Measurements from ENCODE around the gene CDH11. TPM values are rescaled to one million over a fixed set of nuclear protein-coding genes. Genes with fewer than 3 reads are reported as not detected.

CDH11 gene
- total and polyA plus RNA-seq, 7 experiments from 2014 or later = not detected

DNA sequence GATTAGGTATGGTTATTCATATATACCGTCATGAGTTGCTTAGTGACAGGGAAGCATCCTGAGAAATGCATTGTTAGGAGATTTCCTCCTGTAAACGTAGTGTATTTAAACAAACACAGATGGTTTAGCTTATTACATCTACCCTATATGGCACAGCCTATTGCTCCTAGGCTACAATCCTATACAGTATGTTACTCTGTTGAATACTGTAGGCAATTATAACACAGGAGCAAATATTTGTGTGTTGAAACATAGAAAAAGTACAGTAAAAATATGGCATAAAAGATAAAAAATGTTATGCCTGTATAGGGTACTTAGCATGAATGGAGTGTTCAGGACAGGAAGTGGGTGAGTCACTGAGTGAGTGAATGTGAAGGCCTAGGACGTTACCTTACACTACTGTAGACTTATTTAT is 157.7 kb downstream of the CDH11 start:
- intact Hi-C loops (cut with micrococcal nuclease) = no loop called here
- Mint-ChIP-seq H3K4me1 (no peaks in the 10 kb centered on the region), H3K27ac (no peak overlapping the region), H3K36me3 (no peaks in the 10 kb centered on the region), H3K27me3 (no peaks in the 10 kb centered on the region), H3K9me3 (peaks cover 0 to 24% (median 7%) of the 10 kb centered on the region in 11 donors), H3K4me3 (no peak overlapping the region)
- ChIA-PET POLR2A (no interaction called here), CTCF (no interaction called here)
- no peak for ATAC-seq
- Histone ChIP-seq H3K27ac (ENCODE audit: low read depth, low read length) (no peak overlapping the region), H3K27me3 (ENCODE audit: control insufficient read depth in 2 of 2, insufficient read depth in 2 of 2, low read length in 2 of 2) (no peaks in the 10 kb centered on the region), H3K4me1 (ENCODE audit: control insufficient read depth in 2 of 2, insufficient read depth in 2 of 2, low read length in 2 of 2) (no peaks in the 10 kb centered on the region), H3K36me3 (ENCODE audit: control insufficient read depth in 2 of 3, insufficient read depth in 3 of 3, low read length in 3 of 3) (no peaks in the 10 kb centered on the region), H3K4me3 (ENCODE audit: low read length) (no peak overlapping the region), H3K9me3 (ENCODE audit: control insufficient read depth in 2 of 3, low read length in 3 of 3) (no peaks in the 10 kb centered on the region)
- no peak for DNase-seq

DNA sequence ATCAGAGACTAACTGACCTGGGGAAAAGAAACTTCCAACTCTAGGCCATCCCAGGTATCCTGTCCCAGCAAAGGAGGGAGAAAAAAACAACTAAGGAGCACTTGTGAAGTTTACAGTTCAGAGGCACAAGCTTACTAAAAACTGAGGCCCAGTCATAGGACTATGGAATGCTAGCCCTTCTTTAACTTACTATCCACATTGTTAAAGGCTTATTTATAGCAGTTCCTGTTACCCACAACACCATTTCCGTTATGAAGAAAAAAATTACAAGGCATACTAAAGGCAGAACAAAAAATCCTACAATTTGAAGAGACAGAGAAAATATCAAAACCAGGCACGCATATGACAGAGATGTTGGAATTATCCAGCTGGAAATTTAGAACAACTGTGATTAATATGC is 159.1 kb downstream of the CDH11 start:
- intact Hi-C loops (cut with micrococcal nuclease) = no loop called here
- no peak overlapping the region for H3K27ac Mint-ChIP-seq
- POLR2A ChIA-PET = no interaction called here
- ATAC-seq (no peak), DNase-seq (no peak)
- Histone ChIP-seq H3K4me1 (ENCODE audit: control insufficient read depth in 2 of 2, insufficient read depth in 2 of 2, low read length in 2 of 2) (no peaks in the 10 kb centered on the region), H3K27me3 (ENCODE audit: control insufficient read depth in 2 of 2, insufficient read depth in 2 of 2, low read length in 2 of 2) (no peaks in the 10 kb centered on the region), H3K4me3 (ENCODE audit: low read length) (no peak overlapping the region), H3K36me3 (ENCODE audit: control insufficient read depth in 2 of 3, insufficient read depth in 3 of 3, low read length in 3 of 3) (no peaks in the 10 kb centered on the region), H3K27ac (ENCODE audit: low read depth, low read length) (no peak overlapping the region), H3K9me3 (ENCODE audit: control insufficient read depth in 2 of 3, low read length in 3 of 3) (no peaks in the 10 kb centered on the region)
- H3K9me3 Mint-ChIP-seq = peaks cover 1 to 28% (median 5%) of the 10 kb centered on the region in 11 donors
- H3K4me3 Mint-ChIP-seq = no peak overlapping the region
- no peaks in the 10 kb centered on the region for H3K4me1 Mint-ChIP-seq
- CTCF ChIA-PET = no interaction called here
- H3K27me3 Mint-ChIP-seq = no peaks in the 10 kb centered on the region
- H3K36me3 Mint-ChIP-seq = peaks cover 0 to 3% (median 0%) of the 10 kb centered on the region in 5 donors

DNA sequence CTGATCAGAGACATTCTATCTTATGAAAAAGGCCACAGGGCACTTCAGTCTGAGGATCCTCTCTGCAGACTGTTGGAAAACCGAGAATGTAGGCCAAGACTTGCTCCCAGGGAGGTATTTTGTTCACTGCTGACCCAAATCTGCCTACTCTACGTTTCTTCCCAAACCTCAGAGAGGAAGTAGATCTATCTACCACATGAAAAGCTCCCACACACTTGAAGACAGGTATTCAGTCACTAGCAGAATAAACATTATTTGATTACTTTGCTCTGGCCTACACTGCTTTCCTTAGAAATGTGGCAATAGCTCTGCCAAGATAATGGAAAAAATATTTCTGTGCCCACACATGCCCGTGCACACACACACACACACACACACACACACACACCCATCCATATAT is 164.6 kb downstream of the CDH11 start:
- POLR2A ChIA-PET = no interaction called here
- H3K4me1 Mint-ChIP-seq = no peaks in the 10 kb centered on the region
- Histone ChIP-seq H3K9me3 (ENCODE audit: control insufficient read depth in 2 of 3, low read length in 3 of 3) (no peaks in the 10 kb centered on the region), H3K36me3 (ENCODE audit: control insufficient read depth in 2 of 3, insufficient read depth in 3 of 3, low read length in 3 of 3) (no peaks in the 10 kb centered on the region), H3K27ac (ENCODE audit: low read depth, low read length) (no peak overlapping the region), H3K4me3 (ENCODE audit: low read length) (no peak overlapping the region), H3K27me3 (ENCODE audit: control insufficient read depth in 2 of 2, insufficient read depth in 2 of 2, low read length in 2 of 2) (no peaks in the 10 kb centered on the region), H3K4me1 (ENCODE audit: control insufficient read depth in 2 of 2, insufficient read depth in 2 of 2, low read length in 2 of 2) (no peaks in the 10 kb centered on the region)
- no peak for ATAC-seq
- no peak overlapping the region for H3K27ac Mint-ChIP-seq
- peaks cover 0 to 3% (median 0%) of the 10 kb centered on the region in 5 donors for H3K36me3 Mint-ChIP-seq
- H3K4me3 Mint-ChIP-seq = no peak overlapping the region
- intact Hi-C loops (cut with micrococcal nuclease) = no loop called here
- no peaks in the 10 kb centered on the region for H3K27me3 Mint-ChIP-seq
- CTCF ChIA-PET = no interaction called here
- H3K9me3 Mint-ChIP-seq = peaks cover 0 to 14% (median 6%) of the 10 kb centered on the region in 11 donors
- no peak for DNase-seq

DNA sequence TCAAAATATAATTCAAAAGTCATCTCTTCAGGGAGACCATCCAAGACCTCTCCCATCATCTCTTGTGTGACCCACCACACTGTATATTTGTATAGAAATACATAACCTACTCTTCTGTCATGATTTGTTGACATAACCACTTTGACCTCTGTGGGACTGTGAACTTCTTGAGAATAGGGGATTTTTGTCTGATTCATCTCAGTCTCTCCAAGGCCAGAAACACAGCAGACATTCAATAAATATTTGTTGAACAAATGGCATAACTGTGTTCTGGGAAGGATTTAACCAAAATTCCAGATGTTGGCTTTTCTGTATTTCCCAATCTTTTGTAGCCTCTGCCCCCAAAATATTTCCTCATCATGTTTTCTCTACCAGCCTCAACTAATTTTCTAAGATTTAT is 169.7 kb downstream of the CDH11 start:
- CTCF ChIA-PET = no interaction called here

DNA sequence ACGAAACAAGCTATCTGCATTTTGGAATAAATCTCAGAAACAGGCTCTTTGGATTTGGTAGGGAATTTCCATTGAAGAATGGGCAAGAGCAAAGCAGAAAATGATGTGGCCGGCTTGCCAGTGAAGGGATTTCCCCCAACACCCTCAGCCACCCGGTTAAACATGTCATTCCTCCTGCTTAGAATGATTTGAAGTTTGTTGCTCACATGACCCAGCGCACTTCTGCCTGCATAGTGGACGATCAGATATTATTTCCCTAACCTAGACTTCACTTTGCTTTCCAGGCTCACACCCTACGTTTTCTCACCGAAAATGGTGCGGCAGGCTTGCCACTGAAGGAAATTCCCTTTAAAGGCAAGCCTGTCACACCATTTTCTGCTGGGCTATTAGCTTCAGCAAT is 170.7 kb downstream of the CDH11 start:
- Histone ChIP-seq H3K27ac (ENCODE audit: low read depth, low read length) (no peak overlapping the region), H3K36me3 (ENCODE audit: control insufficient read depth in 2 of 3, insufficient read depth in 3 of 3, low read length in 3 of 3) (no peaks in the 10 kb centered on the region), H3K4me1 (ENCODE audit: control insufficient read depth in 2 of 2, insufficient read depth in 2 of 2, low read length in 2 of 2) (no peaks in the 10 kb centered on the region), H3K9me3 (ENCODE audit: control insufficient read depth in 2 of 3, low read length in 3 of 3) (no peaks in the 10 kb centered on the region), H3K4me3 (ENCODE audit: low read length) (no peak overlapping the region), H3K27me3 (ENCODE audit: control insufficient read depth in 2 of 2, insufficient read depth in 2 of 2, low read length in 2 of 2) (no peaks in the 10 kb centered on the region)
- Mint-ChIP-seq H3K27me3 (no peaks in the 10 kb centered on the region), H3K9me3 (peaks cover 0 to 32% (median 11%) of the 10 kb centered on the region in 11 donors), H3K4me3 (no peak overlapping the region), H3K4me1 (no peaks in the 10 kb centered on the region), H3K27ac (no peak overlapping the region), H3K36me3 (peaks cover 0 to 4% (median 0%) of the 10 kb centered on the region in 5 donors)
- ATAC-seq = no peak
- POLR2A ChIA-PET = no interaction called here
- CTCF ChIA-PET = no interaction called here
- DNase-seq = no peak
- intact Hi-C loops (cut with micrococcal nuclease) = no loop called here

More for the DNA sequence above, 169.7 kb downstream of the CDH11 start:
- ATAC-seq = no peak
- POLR2A ChIA-PET = no interaction called here
- no peak for DNase-seq
- Histone ChIP-seq H3K4me1 (ENCODE audit: control insufficient read depth in 2 of 2, insufficient read depth in 2 of 2, low read length in 2 of 2) (no peaks in the 10 kb centered on the region), H3K9me3 (ENCODE audit: control insufficient read depth in 2 of 3, low read length in 3 of 3) (no peaks in the 10 kb centered on the region), H3K27me3 (ENCODE audit: control insufficient read depth in 2 of 2, insufficient read depth in 2 of 2, low read length in 2 of 2) (no peaks in the 10 kb centered on the region), H3K27ac (ENCODE audit: low read depth, low read length) (no peak overlapping the region), H3K4me3 (ENCODE audit: low read length) (no peak overlapping the region), H3K36me3 (ENCODE audit: control insufficient read depth in 2 of 3, insufficient read depth in 3 of 3, low read length in 3 of 3) (no peaks in the 10 kb centered on the region)
- Mint-ChIP-seq H3K27ac (no peak overlapping the region), H3K36me3 (peaks cover 0 to 4% (median 0%) of the 10 kb centered on the region in 5 donors), H3K4me3 (no peak overlapping the region), H3K4me1 (no peaks in the 10 kb centered on the region), H3K9me3 (peaks cover 0 to 32% (median 11%) of the 10 kb centered on the region in 11 donors), H3K27me3 (no peaks in the 10 kb centered on the region)
- intact Hi-C loops (cut with micrococcal nuclease) = no loop called here

DNA sequence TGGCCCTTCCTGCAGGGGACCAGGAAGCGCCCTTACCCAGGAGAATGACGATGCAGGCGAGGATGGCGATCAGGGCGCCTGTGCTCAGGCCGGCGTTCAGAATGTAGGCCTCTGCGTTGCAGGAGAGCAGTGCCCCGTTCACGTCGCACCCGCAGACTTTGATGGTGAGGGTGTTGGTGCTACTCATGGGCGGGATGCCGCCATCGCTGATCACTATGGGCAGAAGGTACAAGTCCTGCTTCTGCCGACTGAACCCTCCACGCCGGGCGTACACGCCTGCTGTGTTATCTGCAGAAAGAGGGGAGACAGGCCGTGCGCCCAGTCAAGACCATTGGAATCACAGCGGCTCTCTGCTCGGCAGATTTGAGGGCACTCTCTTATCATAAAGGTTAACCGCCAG is 171.1 kb downstream of the CDH11 start:
- peaks cover 0 to 4% (median 0%) of the 10 kb centered on the region in 5 donors for H3K36me3 Mint-ChIP-seq

DNA sequence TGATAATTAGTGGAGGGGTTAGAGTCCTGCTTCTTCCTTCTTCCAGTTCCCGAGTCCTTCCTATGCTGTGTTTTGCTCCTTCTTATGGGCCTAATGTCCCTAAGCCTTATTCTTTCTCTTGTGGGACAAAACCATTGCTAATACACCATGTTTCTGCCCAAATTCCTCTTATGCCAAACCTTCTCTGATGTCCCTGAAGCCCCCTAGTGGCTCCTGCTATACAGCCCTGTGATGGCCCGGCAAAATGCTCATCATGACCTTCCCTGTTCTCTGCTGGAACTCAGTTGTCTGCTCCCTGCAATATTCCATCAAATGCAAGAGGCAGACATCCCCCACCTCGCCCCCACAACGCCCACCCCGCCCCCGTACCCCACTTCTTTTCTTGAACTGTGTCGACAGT is 171.6 kb downstream of the CDH11 start:
- CTCF ChIA-PET = interaction anchor here (0.5 kb wide), 1 partner anchor 133 kb away, joined by 3 read pairs; no protein-coding TSS in a partner anchor

More for the DNA sequence above, 171.1 kb downstream of the CDH11 start:
- intact Hi-C loops (cut with micrococcal nuclease) = no loop called here
- Histone ChIP-seq H3K27me3 (ENCODE audit: control insufficient read depth in 2 of 2, insufficient read depth in 2 of 2, low read length in 2 of 2) (no peaks in the 10 kb centered on the region), H3K4me3 (ENCODE audit: low read length) (no peak overlapping the region), H3K36me3 (ENCODE audit: control insufficient read depth in 2 of 3, insufficient read depth in 3 of 3, low read length in 3 of 3) (no peaks in the 10 kb centered on the region), H3K9me3 (ENCODE audit: control insufficient read depth in 2 of 3, low read length in 3 of 3) (no peaks in the 10 kb centered on the region), H3K4me1 (ENCODE audit: control insufficient read depth in 2 of 2, insufficient read depth in 2 of 2, low read length in 2 of 2) (no peaks in the 10 kb centered on the region), H3K27ac (ENCODE audit: low read depth, low read length) (no peak overlapping the region)
- Mint-ChIP-seq H3K27me3 (no peaks in the 10 kb centered on the region), H3K4me1 (no peaks in the 10 kb centered on the region), H3K9me3 (peaks cover 0 to 32% (median 11%) of the 10 kb centered on the region in 11 donors), H3K27ac (no peak overlapping the region), H3K4me3 (no peak overlapping the region)
- ChIA-PET CTCF (no interaction called here), POLR2A (no interaction called here)
- DNase-seq = no peak
- ATAC-seq = no peak

More for the DNA sequence above, 171.6 kb downstream of the CDH11 start:
- no peak overlapping the region for H3K27ac ChIP-seq (ENCODE audit: low read depth, low read length)
- no peaks in the 10 kb centered on the region for H3K27me3 ChIP-seq (ENCODE audit: control insufficient read depth in 2 of 2, insufficient read depth in 2 of 2, low read length in 2 of 2)
- intact Hi-C loops (cut with micrococcal nuclease) = no loop called here
- no peaks in the 10 kb centered on the region for H3K4me1 ChIP-seq (ENCODE audit: control insufficient read depth in 2 of 2, insufficient read depth in 2 of 2, low read length in 2 of 2)
- no peak for DNase-seq
- H3K27ac Mint-ChIP-seq = no peak overlapping the region
- POLR2A ChIA-PET = no interaction called here
- H3K27me3 Mint-ChIP-seq = no peaks in the 10 kb centered on the region
- no peak for ATAC-seq
- peaks cover 0 to 32% (median 11%) of the 10 kb centered on the region in 11 donors for H3K9me3 Mint-ChIP-seq
- H3K4me3 Mint-ChIP-seq = no peak overlapping the region
- no peak overlapping the region for H3K4me3 ChIP-seq (ENCODE audit: low read length)
- peaks cover 0 to 4% (median 0%) of the 10 kb centered on the region in 5 donors for H3K36me3 Mint-ChIP-seq
- H3K9me3 ChIP-seq (ENCODE audit: control insufficient read depth in 2 of 3, low read length in 3 of 3) = no peaks in the 10 kb centered on the region
- no peaks in the 10 kb centered on the region for H3K4me1 Mint-ChIP-seq
- no peaks in the 10 kb centered on the region for H3K36me3 ChIP-seq (ENCODE audit: control insufficient read depth in 2 of 3, insufficient read depth in 3 of 3, low read length in 3 of 3)
